HCT116 (cell line): ENCODE measurements around the gene CCDC182. TPM values are rescaled to one million over a fixed set of nuclear protein-coding genes. Genes with fewer than 3 reads are reported as not detected.

ENCODE experiments used
- ATAC-seq: fragments of 200-7000 bp; cut with Tn5 transposase; 2 replicates; pipeline ENCODE4 v1.9.1; 2020; ENCODE audit warnings: mild to moderate bottlenecking, moderate library complexity
- BruUV-seq: library from RNA; stranded (reverse); fragments of 400-500 nt; replicated peaks from 2 replicates; lab custom pipeline; 2021; lab: Mats Ljungman, UMichigan
- CTCF ChIA-PET: fragments of 300-600 bp; sonication (Branson Sonifier 250); formaldehyde crosslinking; loops from one replicate; lab custom pipeline; 2021; ENCODE audit warnings: antibody characterized with exemption; lab: Charles Lee
- POLR2A ChIA-PET: fragments of 300-600, 350-600 bp; sonication (Branson Sonifier 250); formaldehyde crosslinking; loops from one replicate; lab custom pipeline; 2021; ENCODE audit warnings: antibody characterized with exemption; lab: Charles Lee
- RAD21 ChIA-PET, 2 experiments: fragments of 300-600 bp; sonication (Branson Sonifier 250); formaldehyde crosslinking; loops; one replicate each; lab custom pipeline; 2023; ENCODE audit warnings: low total read pairs in 2 of 2; ENCODE audit not compliant: uncharacterized antibody in 2 of 2, unreplicated experiment in 2 of 2, low non-redundant PET in 1 of 2; lab: Charles Lee
- DNase-seq: peaks from one replicate; pipeline ENCODE4 v3.0.0-alpha.2; 2010; ENCODE audit warnings: low read depth, low spot score
- H2AFZ ChIP-seq: fragments of 200-600 bp; shearing (Covaris generic), sonication (generic); 2 replicates; pipeline ENCODE4 v1.6.1; 2017; ENCODE audit warnings: low read depth, mixed run types, mixed read lengths, antibody characterized with exemption, low read length; ENCODE audit not compliant: poor library complexity, severe bottlenecking
- H3K27ac ChIP-seq: 2 replicates; pipeline ENCODE4 v1.5.1; 2012; ENCODE audit warnings: low read depth, low read length
- H3K27me3 ChIP-seq: fragments of 200-600 bp; sonication (generic); 2 replicates; pipeline ENCODE4 v1.6.1; 2016; ENCODE audit warnings: mixed run types, low read length, mixed read lengths; ENCODE audit not compliant: insufficient read depth
- H3K36me3 ChIP-seq, 2 experiments: fragments of 200-500 bp in 1 of 2; fragments of 200-600 bp in 1 of 2; sonication (Bioruptor generic) in 1 of 2; sonication (generic) in 1 of 2; 2 replicates each; pipeline versions ENCODE4 v1.5.1 to v1.6.1; 2014 to 2016; ENCODE audit warnings: low read length in 2 of 2, inconsistent platforms in 1 of 2, mixed read lengths in 1 of 2, mixed run types in 1 of 2; ENCODE audit not compliant: insufficient read depth in 2 of 2, control insufficient read depth in 1 of 2
- H3K4me1 ChIP-seq, 2 experiments: fragments of 200-600 bp in 1 of 2; sonication (generic) in 1 of 2; 2 replicates each; pipeline versions ENCODE4 v1.5.1 to v1.6.1; 2012 to 2017; ENCODE audit warnings: low read length in 2 of 2, inconsistent platforms in 1 of 2, mild to moderate bottlenecking in 1 of 2, mixed read lengths in 1 of 2, mixed run types in 1 of 2, moderate library complexity in 1 of 2; ENCODE audit not compliant: insufficient read depth in 2 of 2, control insufficient read depth in 1 of 2
- H3K4me2 ChIP-seq: fragments of 200-600 bp; sonication (generic); 2 replicates; pipeline ENCODE4 v1.6.1; 2017; ENCODE audit warnings: mixed run types, low read length, mixed read lengths
- H3K4me3 ChIP-seq, 2 experiments: fragments of 200-600 bp in 1 of 2; sonication (generic) in 1 of 2; replicated peaks in 1 of 2; 2 replicates each; pipeline ENCODE4 v1.5.1; 2011 to 2016; ENCODE audit warnings: low read length in 2 of 2, control low read depth in 1 of 2, low read depth in 1 of 2, mild to moderate bottlenecking in 1 of 2, mixed read lengths in 1 of 2, mixed run types in 1 of 2
- H3K79me2 ChIP-seq: fragments of 200-600 bp; sonication (generic); 2 replicates; pipeline ENCODE4 v1.6.1; 2017; ENCODE audit warnings: mild to moderate bottlenecking, mixed run types, low read length, moderate library complexity, mixed read lengths; ENCODE audit not compliant: insufficient read depth
- H3K9ac ChIP-seq: fragments of 200-600 bp; sonication (generic); 2 replicates; pipeline ENCODE4 v1.6.1; 2016; ENCODE audit warnings: low read length, mixed read lengths
- H3K9me2 ChIP-seq: fragments of 200-600 bp; sonication (generic), shearing (Covaris generic); 2 replicates; pipeline ENCODE4 v1.6.1; 2017; ENCODE audit warnings: mixed run types, mild to moderate bottlenecking, moderate library complexity; ENCODE audit not compliant: insufficient read depth
- H3K9me3 ChIP-seq, 2 experiments: fragments of 200-500 bp in 1 of 2; fragments of 200-600 bp in 1 of 2; sonication (Bioruptor generic) in 1 of 2; sonication (generic) in 1 of 2; 2 replicates each; pipeline ENCODE4 v1.6.1; 2014 to 2017; ENCODE audit warnings: low read length in 2 of 2, mixed read lengths in 2 of 2, inconsistent platforms in 1 of 2, low read depth in 1 of 2, mild to moderate bottlenecking in 1 of 2, mixed run types in 1 of 2, moderate library complexity in 1 of 2; ENCODE audit not compliant: control insufficient read depth in 1 of 2, insufficient read depth in 1 of 2
- H4K20me1 ChIP-seq: fragments of 200-600 bp; sonication (generic), shearing (Covaris generic); 2 replicates; pipeline ENCODE4 v1.6.1; 2017; ENCODE audit warnings: mixed run types, mild to moderate bottlenecking, moderate library complexity; ENCODE audit not compliant: insufficient read depth
- ATF3 ChIP-seq: IDR thresholded peaks from 2 replicates; pipeline ENCODE4 v1.6.1; 2012
- CBX3 ChIP-seq: IDR thresholded peaks from 2 replicates; pipeline ENCODE4 v1.6.1; 2012; ENCODE audit warnings: low read depth
- CEBPB ChIP-seq: IDR thresholded peaks from 2 replicates; pipeline ENCODE4 v1.6.1; 2012; ENCODE audit warnings: low read depth
- CTCF ChIP-seq, 3 experiments: fragments of 200-600 bp in 1 of 3; sonication (generic) in 1 of 3; IDR thresholded peaks in 2 of 3; conservative IDR thresholded peaks in 1 of 3; 2 replicates each; pipeline ENCODE4 v1.5.1; 2012 to 2017; ENCODE audit warnings: low read depth in 2 of 3, low read length in 2 of 3, antibody characterized with exemption in 1 of 3, borderline replicate concordance in 1 of 3, control low read depth in 1 of 3, mild to moderate bottlenecking in 1 of 3, mixed read lengths in 1 of 3, mixed run types in 1 of 3, moderate library complexity in 1 of 3; ENCODE audit not compliant: insufficient read depth in 1 of 3
- EZH2phosphoT487 ChIP-seq: fragments of 200-600 bp; IDR thresholded peaks from 2 replicates; pipeline ENCODE4 v1.6.1; 2018; ENCODE audit warnings: antibody characterized with exemption, borderline replicate concordance
- FOSL1 ChIP-seq: IDR thresholded peaks from 2 replicates; pipeline ENCODE4 v1.6.1; 2012; ENCODE audit warnings: low read depth
- JUND ChIP-seq: IDR thresholded peaks from 2 replicates; pipeline ENCODE4 v1.6.1; 2012
- RAD21 ChIP-seq: IDR thresholded peaks from 2 replicates; pipeline ENCODE4 v1.6.1; 2012; ENCODE audit warnings: low read depth, mild to moderate bottlenecking
- SIN3A ChIP-seq: IDR thresholded peaks from 2 replicates; pipeline ENCODE4 v1.6.1; 2012; ENCODE audit warnings: low read depth
- SRF ChIP-seq: IDR thresholded peaks from 2 replicates; pipeline ENCODE4 v1.6.1; 2012; ENCODE audit warnings: low read depth
- TCF7L2 ChIP-seq: IDR thresholded peaks from 2 replicates; pipeline ENCODE4 v1.7.0; 2011; ENCODE audit warnings: borderline replicate concordance, inconsistent platforms; ENCODE audit not compliant: insufficient read depth, insufficient read length; ENCODE audit errors: extremely low read depth
- YY1 ChIP-seq: IDR thresholded peaks from 2 replicates; pipeline ENCODE4 v1.6.1; 2011; ENCODE audit warnings: low read length, low read depth, moderate library complexity, mild to moderate bottlenecking; ENCODE audit not compliant: insufficient replicate concordance; ENCODE audit errors: extremely low read depth
- ZNF274 ChIP-seq: fragments of 200-500 bp; sonication (Bioruptor generic); IDR thresholded peaks from 2 replicates; pipeline ENCODE4 v1.6.1; 2014; ENCODE audit warnings: mild to moderate bottlenecking, low read depth, low read length, inconsistent platforms
- intact Hi-C: fragments of 100-400 bp; cut with micrococcal nuclease; formaldehyde crosslinking; loops from 2 replicates; pipeline ENCODE4 v1.10.0; 2022
- total RNA-seq: library from RNA; stranded (reverse); gene quantifications from one replicate; pipeline ENCODE4 v1.2.1, GENCODE V29; 2021; ENCODE audit not compliant: unreplicated experiment

CCDC182 gene
- total RNA-seq, 1 experiment from 2014 or later = not detected

- H3K79me2 ChIP-seq = no peaks in the 10 kb centered on the region
- intact Hi-C loops = loop anchor here (10.0 kb wide), 1 partner anchor 370 kb away; no protein-coding TSS in a partner anchor
- CTCF ChIA-PET = no interaction called here
Measured at GRCh38 chr17:57744195-57745170, 616 bp downstream of the CCDC182 start.

More at GRCh38 chr17:57744195-57745170, 616 bp downstream of the CCDC182 start:
- Histone ChIP-seq H3K4me1 (no peaks in the 10 kb centered on the region), H2AFZ (no peak overlapping the region), H3K27me3 (peaks cover 10% of the 10 kb centered on the region; the same call in 1 of the 2 replicates), H3K4me3 (no peak overlapping the region), H4K20me1 (no peaks in the 10 kb centered on the region), H3K4me2 (no peak overlapping the region), H3K36me3 (no peaks in the 10 kb centered on the region), H3K9me2 (no peaks in the 10 kb centered on the region), H3K9ac (no peak overlapping the region), H3K27ac (no peak overlapping the region), H3K9me3 (no peaks in the 10 kb centered on the region)
- DNase-seq (no peak), ATAC-seq (no peak)
- no TSS peak for BruUV-seq
- POLR2A ChIA-PET = no interaction called here
- RAD21 ChIA-PET = no interaction called here
- no peak for TF ChIP-seq CEBPB
- no peak for TF ChIP-seq SIN3A
- TF ChIP-seq CTCF (IDR thresholded peaks at IDR 0.05 in 2 of 3, conservative IDR thresholded peaks at IDR 0.05 in 1 of 3; ENCODE audit: borderline replicate concordance in 1 of 3, insufficient read depth in 1 of 3, low read depth in 2 of 3, low read length in 2 of 3) = no peak
- no peak for TF ChIP-seq EZH2phosphoT487
- TF ChIP-seq JUND = no peak
- no peak for TF ChIP-seq CBX3
- no peak for TF ChIP-seq RAD21
- no peak for TF ChIP-seq ATF3
- TF ChIP-seq ZNF274 = no peak
- TF ChIP-seq TCF7L2 = no peak
- TF ChIP-seq SRF = no peak
- no peak for TF ChIP-seq YY1
- no peak for TF ChIP-seq FOSL1
- TF ChIP-seq, all 23 proteins: peak for 0
